ENCODE measurements around the gene MMD. TPM values are rescaled to one million over a fixed set of nuclear protein-coding genes. Genes with fewer than 3 reads are reported as not detected.
A peak's percentile ranks its signal among the peaks of the same experiment; 100 is the strongest.

The MMD gene
- total and polyA plus RNA-seq, 2 of the 13 experiments (the other 11 are each of a cell fraction or from before 2014, with no cell fraction given), result 121 to 225 TPM

DNA sequence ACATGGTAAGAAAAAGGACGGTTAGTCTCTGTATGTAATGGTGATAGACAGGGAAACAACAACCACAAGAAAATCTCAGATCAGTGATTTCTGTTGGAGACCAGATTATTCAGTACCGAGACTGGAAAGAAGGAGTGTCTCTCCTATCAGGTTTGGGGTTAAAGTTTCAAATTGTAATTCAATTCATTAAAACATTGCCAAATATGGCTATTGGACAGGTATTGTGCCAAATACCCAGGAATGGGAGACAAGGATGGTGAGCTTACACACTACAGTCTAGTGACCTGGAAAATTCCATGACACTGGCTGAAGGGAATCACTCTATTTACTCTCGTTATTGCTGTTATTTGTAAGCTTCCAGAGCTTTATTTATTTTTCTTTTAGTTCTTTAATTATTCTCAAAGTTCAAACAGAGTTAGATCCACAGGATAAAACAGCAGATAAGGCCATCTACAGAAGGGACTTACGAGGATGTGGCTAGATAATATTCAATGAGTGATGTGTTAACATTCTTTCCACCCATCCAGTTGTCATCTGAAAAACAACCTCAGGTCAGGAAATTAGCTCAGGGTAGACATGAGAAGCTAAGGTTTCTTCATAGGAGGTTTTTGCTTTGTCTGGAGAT lies 25.1 kb upstream of the MMD start (continued):
- TF ChIP-seq ZNF567 (CRISPR knock-in tag; IDR thresholded peaks at IDR 0.05; ENCODE audit: borderline replicate concordance), result no peak
- TF ChIP-seq GLI4 (CRISPR knock-in tag; IDR thresholded peaks at IDR 0.05; ENCODE audit: borderline replicate concordance), result no peak
- TF ChIP-seq CCDC6 (CRISPR knock-in tag; IDR thresholded peaks at IDR 0.05), result no peak
- peak; percentile 91 for TF ChIP-seq ERF (CRISPR knock-in tag; IDR thresholded peaks at IDR 0.05)
- no peak for TF ChIP-seq RBM22 (optimal IDR thresholded peaks at IDR 0.05; ENCODE audit: low read length)
- TF ChIP-seq HDAC1 (CRISPR knock-in tag; IDR thresholded peaks at IDR 0.05), result peak; percentile 70
- 0 out of 2 replicates have a peak, but pooled peaks have one; percentile 54 for TF ChIP-seq ZSCAN21 (CRISPR knock-in tag; IDR thresholded peaks at IDR 0.05; ENCODE audit: borderline replicate concordance)
- TF ChIP-seq NR2C2 (CRISPR knock-in tag; IDR thresholded peaks at IDR 0.05; ENCODE audit: borderline replicate concordance), result peak; percentile 53; the same call in 1 of the 2 replicates
- TF ChIP-seq ZNF747 (CRISPR knock-in tag; IDR thresholded peaks at IDR 0.05; ENCODE audit: borderline replicate concordance), result no peak
- TF ChIP-seq, protein P1, sequence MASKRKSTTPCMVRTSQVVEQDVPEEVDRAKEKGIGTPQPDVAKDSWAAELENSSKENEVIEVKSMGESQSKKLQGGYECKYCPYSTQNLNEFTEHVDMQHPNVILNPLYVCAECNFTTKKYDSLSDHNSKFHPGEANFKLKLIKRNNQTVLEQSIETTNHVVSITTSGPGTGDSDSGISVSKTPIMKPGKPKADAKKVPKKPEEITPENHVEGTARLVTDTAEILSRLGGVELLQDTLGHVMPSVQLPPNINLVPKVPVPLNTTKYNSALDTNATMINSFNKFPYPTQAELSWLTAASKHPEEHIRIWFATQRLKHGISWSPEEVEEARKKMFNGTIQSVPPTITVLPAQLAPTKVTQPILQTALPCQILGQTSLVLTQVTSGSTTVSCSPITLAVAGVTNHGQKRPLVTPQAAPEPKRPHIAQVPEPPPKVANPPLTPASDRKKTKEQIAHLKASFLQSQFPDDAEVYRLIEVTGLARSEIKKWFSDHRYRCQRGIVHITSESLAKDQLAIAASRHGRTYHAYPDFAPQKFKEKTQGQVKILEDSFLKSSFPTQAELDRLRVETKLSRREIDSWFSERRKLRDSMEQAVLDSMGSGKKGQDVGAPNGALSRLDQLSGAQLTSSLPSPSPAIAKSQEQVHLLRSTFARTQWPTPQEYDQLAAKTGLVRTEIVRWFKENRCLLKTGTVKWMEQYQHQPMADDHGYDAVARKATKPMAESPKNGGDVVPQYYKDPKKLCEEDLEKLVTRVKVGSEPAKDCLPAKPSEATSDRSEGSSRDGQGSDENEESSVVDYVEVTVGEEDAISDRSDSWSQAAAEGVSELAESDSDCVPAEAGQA (IDR thresholded peaks at IDR 0.05; ENCODE audit: low read depth), result no peak; the same call in 1 of the 2 replicates
- TF ChIP-seq, protein P1 (CRISPR knock-in tag; IDR thresholded peaks at IDR 0.05; ENCODE audit: borderline replicate concordance), result peak; percentile 91; the same call in 1 of the 2 replicates
- peak; percentile 35 for TF ChIP-seq DMAP1 (CRISPR knock-in tag; IDR thresholded peaks at IDR 0.05)
- TF ChIP-seq, protein P2, sequence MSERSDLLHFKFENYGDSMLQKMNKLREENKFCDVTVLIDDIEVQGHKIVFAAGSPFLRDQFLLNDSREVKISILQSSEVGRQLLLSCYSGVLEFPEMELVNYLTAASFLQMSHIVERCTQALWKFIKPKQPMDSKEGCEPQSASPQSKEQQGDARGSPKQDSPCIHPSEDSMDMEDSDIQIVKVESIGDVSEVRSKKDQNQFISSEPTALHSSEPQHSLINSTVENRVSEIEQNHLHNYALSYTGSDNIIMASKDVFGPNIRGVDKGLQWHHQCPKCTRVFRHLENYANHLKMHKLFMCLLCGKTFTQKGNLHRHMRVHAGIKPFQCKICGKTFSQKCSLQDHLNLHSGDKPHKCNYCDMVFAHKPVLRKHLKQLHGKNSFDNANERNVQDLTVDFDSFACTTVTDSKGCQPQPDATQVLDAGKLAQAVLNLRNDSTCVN (CRISPR knock-in tag; IDR thresholded peaks at IDR 0.05; ENCODE audit: borderline replicate concordance), result 0 out of 2 replicates have a peak, but pooled peaks have one; percentile 58
- TF ChIP-seq KLF6 (CRISPR knock-in tag; IDR thresholded peaks at IDR 0.05), result no peak
- no peak for TF ChIP-seq CEBPB (IDR thresholded peaks at IDR 0.05; ENCODE audit: borderline replicate concordance, low read depth, low read length)
- 0 out of 2 replicates have a peak, but pooled peaks have one; percentile 41 for TF ChIP-seq NAIF1 (CRISPR knock-in tag; IDR thresholded peaks at IDR 0.05; ENCODE audit: borderline replicate concordance)
- TF ChIP-seq KDM5A (IDR thresholded peaks at IDR 0.05; ENCODE audit: borderline replicate concordance, low read length), result no peak
- no peak for TF ChIP-seq ZBTB42 (CRISPR knock-in tag; IDR thresholded peaks at IDR 0.05)
- TF ChIP-seq ZNF615 (CRISPR knock-in tag; IDR thresholded peaks at IDR 0.05; ENCODE audit: borderline replicate concordance), result no peak
- no peak for TF ChIP-seq SSRP1 (CRISPR knock-in tag; IDR thresholded peaks at IDR 0.05)
- TF ChIP-seq SMARCC2 (IDR thresholded peaks at IDR 0.05), result no peak
- TF ChIP-seq ZSCAN30 (CRISPR knock-in tag; IDR thresholded peaks at IDR 0.05), result no peak
- no peak for TF ChIP-seq ZNF891 (CRISPR knock-in tag; IDR thresholded peaks at IDR 0.05)
